Mucosa of descending colon (tissue), 3 donors: ENCODE data around the gene CYP27B1. TPM values are rescaled to one million over a fixed set of nuclear protein-coding genes. Genes with fewer than 3 reads are reported as not detected.
A peak's percentile ranks its signal among the peaks of the same experiment; 100 is the strongest.

Experiments used
- ATAC-seq: fragments of 200-7000 bp; cut with Tn5 transposase; one replicate; pipeline ENCODE4 v1.9.1; 2020; ENCODE audit warnings: mild to moderate bottlenecking, moderate library complexity
- DNase-seq, 3 donors: peaks; one replicate each; pipeline ENCODE4 v3.0.0-alpha.2; 2020
- H3K36me3 ChIP-seq: fragments of 200-600 bp; one replicate; pipeline ENCODE4 v1.8.0; 2021; ENCODE audit warnings: low read depth, mild to moderate bottlenecking
- H3K4me1 ChIP-seq: fragments of 200-600 bp; one replicate; pipeline ENCODE4 v1.8.0; 2021; ENCODE audit warnings: low read depth, mild to moderate bottlenecking
- H3K4me3 ChIP-seq: fragments of 200-600 bp; one replicate; pipeline ENCODE4 v1.8.0; 2021; ENCODE audit warnings: mild to moderate bottlenecking
- H3K9me3 ChIP-seq: fragments of 200-600 bp; one replicate; pipeline ENCODE4 v1.8.0; 2021; ENCODE audit warnings: mild to moderate bottlenecking
- CTCF ChIP-seq: fragments of 200-600 bp; IDR thresholded peaks from one replicate; pipeline ENCODE4 v1.8.0; 2022; ENCODE audit warnings: antibody characterized with exemption, mild to moderate bottlenecking
- intact Hi-C, 2 donors: fragments of 100-400 bp; cut with DNase I in 1 of 2; cut with micrococcal nuclease in 1 of 2; formaldehyde crosslinking; loops; one replicate each; pipeline versions ENCODE4 v1.11.0 to v1.11.1; 2022; cut with DNase I, micrococcal nuclease
- long read RNA-seq, 2 donors: library from polyadenylated mRNA; unstranded; transcript quantifications; one replicate each; pipeline ENCODE4 v2.0.0, GENCODE V29; 2019 to 2021
- total RNA-seq, 3 donors: library from RNA; stranded (reverse); fragmentation: NEBNext Ultra II Directional in 2 of 3; extraction: Animal tissue kit (Norgen Biotek cat#: 25700) in 2 of 3; gene quantifications; one replicate each; pipeline versions ENCODE4 v1.2.1 to v1.2.4, GENCODE V29; 2021 to 2023
- donor health status: DM: no; HTN: no; CAD: no; lungs with moderate emphysema.
- donor health status: DM: no; HTN: no; CAD: no.
- donor health status: DM: no; HTN: yes; CAD: no.

The CYP27B1 gene
- total RNA-seq, result 1 to 10 TPM; 1.2 to 2.1 (median 1.4) TPM
- long read RNA-seq, donor 1, partial matches to known transcripts, result 1 of 1 reads
- long read RNA-seq, donor 1, other reads (novel, unspliced or antisense), result 0 of 1 reads
- long read RNA-seq, donor 2, result 0 reads

DNA sequence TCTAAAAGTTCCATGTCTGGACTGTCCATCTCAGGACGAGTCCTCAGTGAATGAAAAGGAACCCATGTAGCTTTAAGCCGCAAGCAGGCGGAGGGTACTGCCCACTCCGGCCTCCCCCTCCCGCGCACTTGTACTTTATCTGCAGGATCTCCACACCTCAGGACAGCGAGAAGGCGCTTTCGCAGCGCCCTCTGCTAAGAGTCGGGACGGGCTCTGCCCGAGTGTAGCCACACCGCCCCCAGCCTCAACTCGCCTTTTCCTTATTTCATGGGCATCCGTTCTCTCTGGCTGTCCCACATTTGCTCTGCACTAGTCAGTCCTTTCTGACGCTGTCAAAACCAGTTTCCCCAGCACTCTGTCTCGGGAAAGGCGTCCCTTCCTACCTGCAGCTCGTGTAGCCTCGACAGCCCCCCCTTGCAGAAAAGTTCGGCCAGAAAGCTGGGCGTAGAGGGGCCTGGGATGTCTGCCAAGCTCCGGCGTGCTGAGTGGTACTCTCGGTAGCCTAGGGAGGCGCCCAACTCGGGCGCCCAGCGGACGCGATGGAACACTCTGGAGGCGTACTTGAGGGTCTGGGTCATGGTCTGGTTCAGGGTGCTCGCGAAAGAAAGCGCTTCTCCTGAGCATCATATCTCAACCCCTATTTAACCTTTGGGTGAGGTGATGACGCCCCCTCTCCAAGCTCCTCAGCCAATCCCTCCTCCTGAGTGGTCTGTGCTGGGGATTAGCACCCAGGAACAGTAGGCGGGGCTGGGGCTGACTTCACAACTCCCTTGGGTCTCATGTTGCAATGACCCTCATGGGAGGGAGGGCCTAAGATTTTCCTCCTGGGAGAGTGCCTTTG lies at the start of gene CYP27B1:
Gene CYP27B1, minus strand, starts transcription at position 615 of the 841 bp plus-strand sequence. Its CDS starts 37 bp downstream, at position 578.
- intact Hi-C loops, result no loop called here
- peak; percentile 24 for ATAC-seq
- Histone ChIP-seq H3K4me3 (no peak within 1 kb of the TSS), H3K36me3 (no peaks in the 10 kb centered on the region), H3K9me3 (no peaks in the 10 kb centered on the region), H3K4me1 (peaks cover 28% of the 10 kb centered on the region)
- peak in 2 of 3 donors; percentile 26 to 38 for DNase-seq
- TF ChIP-seq CTCF, result no peak

- no peak for TF ChIP-seq CTCF
- Histone ChIP-seq H3K9me3 (no peaks in the 10 kb centered on the region), H3K4me3 (no peak overlapping the region), H3K4me1 (peaks cover 16% of the 10 kb centered on the region), H3K36me3 (no peaks in the 10 kb centered on the region)
- DNase-seq, result no peak
- intact Hi-C loops, result no loop called here
- ATAC-seq, result no peak
Measured at GRCh38 chr12:57816001-57816854, 49.4 kb upstream of the CYP27B1 start.

DNA sequence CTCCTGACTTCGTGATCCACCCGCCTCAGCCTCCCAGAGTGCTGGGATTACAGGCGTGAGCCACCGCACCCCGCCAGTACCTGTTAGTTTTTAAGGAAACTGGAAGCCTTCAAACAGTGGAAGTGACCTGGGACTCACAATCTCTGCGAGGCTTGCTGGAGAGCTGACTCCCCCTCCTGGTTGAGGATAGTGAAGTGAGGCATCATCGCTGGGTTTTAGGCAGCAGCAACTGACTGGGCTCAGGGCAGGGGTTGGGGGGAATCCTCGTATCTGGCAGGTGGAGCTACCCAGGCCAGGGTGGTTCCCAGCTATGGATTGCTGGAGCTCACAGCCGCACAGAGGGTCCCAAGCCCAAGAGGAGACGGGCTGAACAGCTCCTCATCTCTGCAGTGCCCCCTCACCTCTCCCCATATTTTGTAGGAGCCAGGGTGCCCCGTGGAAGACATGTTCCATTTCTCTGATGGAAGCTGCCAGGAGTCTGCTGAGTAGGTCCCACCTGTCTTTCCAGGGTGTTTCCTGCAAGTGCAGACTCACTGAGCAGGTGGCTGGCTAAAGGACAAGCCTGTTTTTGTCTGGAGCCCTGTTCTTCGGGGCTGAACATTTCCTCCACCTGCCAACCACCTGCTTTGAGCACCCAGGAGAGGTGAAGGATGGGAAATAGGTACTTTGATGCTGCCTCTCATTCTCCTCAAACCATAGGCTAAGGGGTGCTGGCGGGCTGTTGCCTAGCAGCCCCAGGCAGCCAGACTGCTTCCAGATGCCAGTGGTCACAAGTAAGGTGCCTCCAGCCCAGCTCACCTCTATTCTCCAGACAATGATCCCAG lies 48.5 kb upstream of the CYP27B1 start:
- no peak for DNase-seq
- ATAC-seq, result peak; percentile 34
- intact Hi-C loops, result no loop called here
- H3K36me3 ChIP-seq, result no peaks in the 10 kb centered on the region
- no peak for TF ChIP-seq CTCF
- H3K9me3 ChIP-seq, result no peaks in the 10 kb centered on the region
- H3K4me3 ChIP-seq, result no peak overlapping the region
- peaks cover 16% of the 10 kb centered on the region for H3K4me1 ChIP-seq

DNA sequence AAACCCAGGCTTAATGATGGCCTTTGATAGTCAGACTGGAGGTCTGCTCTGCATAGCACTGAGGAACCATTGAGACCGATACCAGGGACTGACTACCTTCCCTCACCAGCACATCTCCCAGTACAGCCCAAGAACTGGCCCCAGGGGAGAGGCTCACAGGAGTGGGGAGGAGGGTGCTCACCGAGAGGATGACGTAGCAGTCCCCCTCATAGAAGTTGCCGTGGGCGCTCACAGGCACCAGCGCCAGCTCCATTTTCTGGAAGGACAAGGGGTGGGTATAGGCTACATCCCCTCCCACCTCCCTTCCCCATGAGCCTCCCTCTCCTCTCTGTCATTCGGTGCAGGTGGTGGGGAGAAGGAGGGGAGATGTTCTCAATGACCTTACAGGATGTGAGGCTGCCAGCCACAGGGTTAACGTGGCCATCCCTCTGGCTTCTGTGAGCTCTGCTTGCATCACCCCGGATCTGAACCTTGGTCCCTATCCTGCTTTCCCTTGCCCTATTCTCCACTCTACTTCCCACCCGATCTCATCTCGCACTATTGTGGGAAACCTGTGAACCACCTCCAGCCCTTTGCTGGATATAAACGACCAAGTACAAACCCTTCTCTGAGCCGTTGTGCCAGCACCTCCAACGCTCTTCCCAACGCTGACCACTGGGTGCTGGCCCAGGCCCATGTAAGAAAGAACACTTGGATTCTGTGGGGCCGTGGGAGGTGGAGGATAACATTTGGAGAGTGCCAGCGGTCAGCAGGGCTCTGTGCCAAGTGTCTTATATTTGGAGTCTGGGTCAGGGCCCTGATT lies 47.3 kb upstream of the CYP27B1 start:
- no peak for TF ChIP-seq CTCF

More for the DNA sequence above, 47.3 kb upstream of the CYP27B1 start:
- ATAC-seq, result no peak
- intact Hi-C loops, result no loop called here
- no peaks in the 10 kb centered on the region for H3K9me3 ChIP-seq
- peaks cover 16% of the 10 kb centered on the region for H3K4me1 ChIP-seq
- DNase-seq, result no peak
- H3K36me3 ChIP-seq, result no peaks in the 10 kb centered on the region
- H3K4me3 ChIP-seq, result no peak overlapping the region
